OCI-LY7 (cell line): ENCODE results near the gene ACSS3.

ENCODE experiments used
- CTCF ChIP-seq: fragments of 200-600 bp; sonication (generic); conservative IDR thresholded peaks from 2 replicates; pipeline ENCODE4 v1.5.1; 2014; ENCODE audit warnings: mild to moderate bottlenecking, antibody characterized with exemption, low read length, moderate library complexity, mixed read lengths
- EZH2phosphoT487 ChIP-seq: fragments of 200-600 bp; sonication (generic); IDR thresholded peaks from 2 replicates; pipeline ENCODE4 v1.6.1; 2018; ENCODE audit warnings: low read depth, borderline replicate concordance, mild to moderate bottlenecking, mixed run types, antibody characterized with exemption, low read length, moderate library complexity, mixed read lengths

GRCh38 chr12:81123611-81124010, 45.7 kb downstream of the ACSS3 start:
- TF ChIP-seq CTCF (no peak), EZH2phosphoT487 (no peak)
